ENCODE measurements around the gene UNC5B.
"Not testable (repeated sequence)": the region's sequence is repeated elsewhere in the genome, so short reads cannot be mapped to it uniquely, and the experiment has no call there.

Gene UNC5B

GRCh38 chr10:71282323-71282680 lies 69.9 kb downstream of the UNC5B start:
- no peak for DNase-seq (ENCODE audit: low spot score)

GRCh38 chr10:71283410-71283809 lies 71.0 kb downstream of the UNC5B start:
- DNase-seq (ENCODE audit: low spot score) = no peak

- DNase-seq (ENCODE audit: low spot score) = no peak
Observed at GRCh38 chr10:71283876-71284275, 71.5 kb downstream of the UNC5B start.

DNA sequence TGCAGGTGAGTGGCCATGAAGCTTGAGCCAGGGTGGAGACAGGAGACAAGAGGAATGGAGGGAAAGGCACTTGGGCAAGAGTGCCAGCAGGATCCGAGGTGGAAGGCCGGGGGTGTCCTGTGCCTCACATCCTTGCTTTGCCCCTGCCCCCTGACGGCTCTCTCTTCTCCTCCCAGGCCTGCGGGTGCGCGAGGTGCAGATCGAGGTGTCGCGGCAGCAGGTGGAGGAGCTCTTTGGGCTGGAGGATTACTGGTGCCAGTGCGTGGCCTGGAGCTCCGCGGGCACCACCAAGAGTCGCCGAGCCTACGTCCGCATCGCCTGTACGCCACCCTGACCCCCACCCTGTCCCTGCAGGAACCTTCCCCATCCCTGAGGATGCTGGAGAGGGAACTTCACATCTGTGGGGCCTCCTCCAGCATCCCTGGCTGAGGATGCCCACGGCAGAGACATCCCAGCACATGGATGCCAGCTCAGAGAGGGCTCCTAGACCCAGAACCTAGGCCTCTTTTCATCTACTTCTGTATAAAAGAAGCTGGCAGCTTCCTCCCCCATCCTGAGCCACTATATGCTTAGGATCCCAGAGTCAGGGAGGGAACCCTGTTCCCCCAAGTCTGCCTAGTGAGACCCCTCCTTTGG lies 72.3 kb downstream of the UNC5B start:
- DNase-seq (ENCODE audit: low spot score) = no peak

DNA sequence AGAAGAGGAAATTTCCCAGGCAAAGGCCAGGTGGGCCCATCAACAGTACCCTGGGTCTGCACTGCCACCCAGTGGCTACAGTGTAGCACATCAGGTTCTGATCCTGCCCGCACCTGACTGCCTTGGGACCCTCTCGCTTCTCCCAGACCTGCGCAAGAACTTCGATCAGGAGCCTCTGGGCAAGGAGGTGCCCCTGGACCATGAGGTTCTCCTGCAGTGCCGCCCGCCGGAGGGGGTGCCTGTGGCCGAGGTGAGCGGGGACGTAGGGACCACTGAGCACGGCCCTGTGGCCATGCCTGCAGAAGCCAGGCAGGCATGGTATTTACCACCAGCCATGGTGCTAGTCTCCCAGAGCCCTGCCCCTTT lies 72.8 kb downstream of the UNC5B start:
- DNase-seq (ENCODE audit: low spot score) = peak; percentile 28

- no peak for DNase-seq (ENCODE audit: low spot score)
Observed at GRCh38 chr10:71285986-71286385, 73.6 kb downstream of the UNC5B start.

DNA sequence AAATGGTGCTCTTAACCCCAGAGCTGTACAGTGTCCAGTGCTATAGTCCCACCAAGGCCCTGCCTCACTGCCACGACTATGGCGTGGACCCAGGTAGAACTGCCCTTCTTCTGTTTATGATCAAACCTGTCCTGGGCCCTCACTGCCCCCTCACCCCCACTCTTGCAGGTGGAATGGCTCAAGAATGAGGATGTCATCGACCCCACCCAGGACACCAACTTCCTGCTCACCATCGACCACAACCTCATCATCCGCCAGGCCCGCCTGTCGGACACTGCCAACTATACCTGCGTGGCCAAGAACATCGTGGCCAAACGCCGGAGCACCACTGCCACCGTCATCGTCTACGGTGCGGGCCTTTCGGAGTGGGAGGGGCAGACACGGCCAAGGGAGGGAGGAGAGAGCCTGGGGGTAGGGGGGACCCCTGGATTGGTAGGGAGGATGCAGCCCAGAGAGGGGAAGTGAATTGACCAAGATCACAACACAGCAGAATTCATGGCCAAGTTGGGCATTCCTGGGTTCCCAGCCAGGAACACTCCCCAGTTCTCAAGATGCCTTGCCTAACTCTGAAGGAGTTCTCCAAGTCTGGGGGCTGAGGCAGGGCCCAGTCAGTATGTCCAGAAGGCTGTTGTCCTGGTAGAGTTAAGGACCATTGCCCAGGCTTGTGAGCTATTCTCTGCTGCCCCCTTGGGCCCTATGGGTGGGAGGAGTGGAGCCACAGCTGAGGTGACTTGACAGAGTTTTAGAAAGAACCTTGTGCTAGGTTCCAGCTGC lies 74.3 kb downstream of the UNC5B start:
- DNase-seq (ENCODE audit: low spot score) = no peak

DNA sequence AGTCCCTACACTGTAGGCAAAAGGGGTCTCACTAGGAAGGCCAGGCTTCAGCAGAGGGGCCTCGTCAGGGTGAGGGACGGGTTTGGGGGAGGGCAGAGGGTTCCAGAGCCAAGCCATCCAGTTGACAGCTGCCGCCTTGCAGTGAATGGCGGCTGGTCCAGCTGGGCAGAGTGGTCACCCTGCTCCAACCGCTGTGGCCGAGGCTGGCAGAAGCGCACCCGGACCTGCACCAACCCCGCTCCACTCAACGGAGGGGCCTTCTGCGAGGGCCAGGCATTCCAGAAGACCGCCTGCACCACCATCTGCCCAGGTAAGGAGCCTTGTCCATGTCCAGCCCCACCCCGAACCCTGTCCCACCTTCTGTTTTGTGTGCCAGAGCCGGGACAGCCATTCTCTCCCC lies 75.1 kb downstream of the UNC5B start:
- no peak for DNase-seq (ENCODE audit: low spot score)

DNA sequence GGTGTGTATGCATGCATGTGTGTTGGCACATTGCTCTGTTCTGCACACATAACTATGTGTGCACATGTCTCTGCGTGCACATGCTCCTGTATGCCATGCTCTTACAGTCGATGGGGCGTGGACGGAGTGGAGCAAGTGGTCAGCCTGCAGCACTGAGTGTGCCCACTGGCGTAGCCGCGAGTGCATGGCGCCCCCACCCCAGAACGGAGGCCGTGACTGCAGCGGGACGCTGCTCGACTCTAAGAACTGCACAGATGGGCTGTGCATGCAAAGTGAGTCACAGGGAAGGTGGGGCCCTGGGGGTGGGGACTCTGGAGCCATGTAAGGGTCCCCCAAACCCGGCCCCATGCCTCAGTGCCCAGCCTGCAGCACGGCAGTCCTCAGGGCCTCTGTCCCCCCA lies 76.1 kb downstream of the UNC5B start:
- no peak for DNase-seq (ENCODE audit: low spot score)

- DNase-seq (ENCODE audit: low spot score) = no peak
Observed at GRCh38 chr10:71289421-71290130, 77.2 kb downstream of the UNC5B start.

DNA sequence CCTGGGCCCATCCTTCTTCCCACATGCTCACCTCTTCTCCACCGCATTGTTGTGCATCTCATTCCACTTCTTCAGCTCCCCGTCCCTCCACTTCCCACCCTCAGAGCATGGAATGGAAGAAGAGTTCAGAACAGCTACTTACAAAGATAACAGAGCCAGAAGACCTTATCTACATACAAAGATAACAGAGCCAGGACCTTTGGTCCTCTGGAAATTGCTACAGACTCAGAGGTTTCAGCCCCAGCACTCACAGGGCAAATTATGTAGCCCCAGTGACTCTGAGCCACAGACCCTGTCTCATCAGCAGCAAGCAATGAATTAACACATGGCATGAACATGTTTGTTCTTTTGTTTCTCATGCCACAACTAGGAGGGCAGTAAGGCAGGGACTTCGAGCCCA lies 78.0 kb downstream of the UNC5B start:
- no peak for DNase-seq (ENCODE audit: low spot score)

GRCh38 chr10:71290806-71291527 lies 78.6 kb downstream of the UNC5B start:
- DNase-seq (ENCODE audit: low spot score) = no peak

DNA sequence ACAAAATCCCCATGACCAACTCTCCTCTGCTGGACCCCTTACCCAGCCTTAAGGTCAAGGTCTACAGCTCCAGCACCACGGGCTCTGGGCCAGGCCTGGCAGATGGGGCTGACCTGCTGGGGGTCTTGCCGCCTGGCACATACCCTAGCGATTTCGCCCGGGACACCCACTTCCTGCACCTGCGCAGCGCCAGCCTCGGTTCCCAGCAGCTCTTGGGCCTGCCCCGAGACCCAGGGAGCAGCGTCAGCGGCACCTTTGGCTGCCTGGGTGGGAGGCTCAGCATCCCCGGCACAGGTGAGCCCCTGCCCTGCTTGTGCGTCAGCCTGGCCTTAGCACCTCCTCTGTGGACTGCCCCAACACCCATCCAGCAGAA lies 79.1 kb downstream of the UNC5B start:
- DNase-seq (ENCODE audit: low spot score) = no peak

DNA sequence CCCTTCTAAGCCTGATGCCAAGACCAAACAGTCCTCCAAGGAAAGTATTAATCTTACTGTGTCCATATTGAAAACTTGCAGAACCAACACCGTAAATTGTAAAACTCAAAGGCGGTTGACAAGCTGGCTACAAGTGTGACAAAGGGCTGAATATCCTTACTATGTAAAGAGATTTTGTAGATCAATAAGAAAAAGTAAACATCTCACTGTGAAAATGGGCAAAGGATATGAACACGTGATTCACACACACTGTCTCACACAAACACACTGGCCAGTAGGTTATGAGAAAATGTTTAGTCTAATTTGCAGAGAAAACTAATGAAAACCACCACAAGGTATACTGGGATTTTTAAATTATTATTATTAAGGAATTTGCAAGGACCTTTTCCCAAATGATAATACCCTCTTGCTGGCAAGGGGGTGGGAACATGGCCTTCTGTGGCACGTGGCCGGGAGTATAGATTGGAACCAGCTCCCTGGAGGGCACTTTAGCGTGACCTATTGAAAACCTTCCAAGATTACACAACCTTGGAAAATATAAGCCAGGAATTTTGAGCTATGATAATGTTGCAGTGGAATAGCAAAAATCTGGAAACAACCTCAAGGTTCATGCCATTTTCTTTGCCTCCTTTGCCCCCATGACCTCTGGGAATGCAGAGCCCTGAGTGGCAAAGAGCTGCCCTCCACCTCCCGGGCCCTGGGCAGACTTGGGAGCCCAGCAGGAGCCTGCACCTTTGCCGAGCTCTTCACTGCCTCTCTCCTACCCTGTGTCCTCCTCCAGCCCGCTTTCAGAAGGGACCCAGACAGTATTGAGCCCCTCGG lies 80.5 kb downstream of the UNC5B start:
- no peak for DNase-seq (ENCODE audit: low spot score)

DNA sequence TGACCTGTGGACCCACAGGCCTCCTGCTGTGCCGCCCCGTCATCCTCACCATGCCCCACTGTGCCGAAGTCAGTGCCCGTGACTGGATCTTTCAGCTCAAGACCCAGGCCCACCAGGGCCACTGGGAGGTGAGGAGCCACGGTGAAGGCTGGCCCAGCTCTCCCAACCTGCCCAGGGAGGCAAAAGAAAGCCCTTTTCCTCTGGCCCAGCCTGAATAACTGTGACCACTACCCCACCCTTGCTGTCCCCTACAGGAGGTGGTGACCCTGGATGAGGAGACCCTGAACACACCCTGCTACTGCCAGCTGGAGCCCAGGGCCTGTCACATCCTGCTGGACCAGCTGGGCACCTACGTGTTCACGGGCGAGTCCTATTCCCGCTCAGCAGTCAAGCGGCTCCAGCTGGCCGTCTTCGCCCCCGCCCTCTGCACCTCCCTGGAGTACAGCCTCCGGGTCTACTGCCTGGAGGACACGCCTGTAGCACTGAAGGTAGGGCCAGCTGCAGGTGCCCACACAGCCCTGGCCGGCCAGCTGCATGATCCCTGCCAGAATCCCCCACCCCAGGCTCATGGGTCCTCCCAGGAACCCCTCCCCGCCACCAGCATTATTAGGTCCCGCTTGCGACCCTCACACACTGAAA lies 81.2 kb downstream of the UNC5B start:
- DNase-seq (ENCODE audit: low spot score) = no peak

- DNase-seq (ENCODE audit: low spot score) = no peak
Observed at GRCh38 chr10:71294091-71294561, 81.8 kb downstream of the UNC5B start.

DNA sequence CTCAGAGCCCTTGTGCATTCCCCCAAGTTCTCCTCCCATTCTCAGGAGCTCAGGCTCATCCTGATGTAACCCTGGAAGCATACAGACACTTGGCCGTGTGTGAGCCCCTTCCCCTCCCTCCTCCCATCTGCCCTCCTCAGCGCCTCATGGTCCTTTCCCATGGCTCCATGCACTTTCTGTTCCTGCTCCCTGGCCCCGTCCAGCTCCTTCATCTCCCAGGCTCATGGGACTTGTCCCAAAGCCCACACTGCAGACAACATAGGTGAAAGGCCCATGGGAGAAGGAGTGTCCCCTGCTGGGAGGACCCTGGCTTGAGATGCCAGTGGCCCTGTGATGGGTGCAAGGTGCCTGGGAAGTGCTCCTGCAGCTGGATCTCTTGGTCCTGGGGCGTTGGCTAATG lies 82.5 kb downstream of the UNC5B start:
- no peak for DNase-seq (ENCODE audit: low spot score)

GRCh38 chr10:71295641-71296040 lies 83.3 kb downstream of the UNC5B start:
- DNase-seq (ENCODE audit: low spot score) = no peak

DNA sequence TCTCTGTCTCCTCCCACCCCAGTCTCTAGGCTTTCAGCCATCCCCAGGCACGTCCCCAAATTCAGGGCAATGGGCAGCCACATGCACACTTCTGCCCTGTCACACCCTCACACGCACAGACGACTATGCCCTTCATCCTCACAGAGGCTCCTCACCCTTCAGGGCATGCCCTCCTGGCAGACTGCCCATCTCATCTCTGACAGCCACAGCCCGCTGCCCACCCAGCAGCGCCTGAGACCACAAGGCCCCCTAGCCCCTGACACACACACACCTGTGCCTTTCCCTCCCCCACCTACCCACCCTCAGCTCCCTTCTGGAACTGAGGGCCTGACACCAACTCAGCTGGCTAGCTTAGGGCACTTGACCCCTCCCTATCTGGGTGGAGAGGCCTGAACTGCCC lies 83.7 kb downstream of the UNC5B start:
- no peak for DNase-seq (ENCODE audit: low spot score)

DNA sequence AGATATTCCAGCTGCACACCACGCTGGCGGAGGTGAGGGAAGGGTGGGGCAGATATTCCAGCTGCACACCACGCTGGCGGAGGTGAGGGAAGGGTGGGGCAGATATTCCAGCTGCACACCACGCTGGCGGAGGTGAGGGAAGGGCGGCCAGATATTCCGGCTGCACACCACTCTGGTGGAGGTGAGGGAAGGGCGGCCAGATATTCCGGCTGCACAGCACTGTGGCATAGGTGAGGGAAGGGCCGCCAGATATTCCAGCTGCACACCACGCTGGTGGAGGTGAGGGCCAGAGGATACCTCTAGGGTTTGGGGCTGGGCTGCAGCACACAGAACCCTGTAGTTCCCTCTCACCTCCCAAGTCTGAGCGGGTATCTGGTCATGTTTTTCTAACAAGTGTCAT lies 84.4 kb downstream of the UNC5B start:
- DNase-seq (ENCODE audit: low spot score) = not testable (repeated sequence)

DNA sequence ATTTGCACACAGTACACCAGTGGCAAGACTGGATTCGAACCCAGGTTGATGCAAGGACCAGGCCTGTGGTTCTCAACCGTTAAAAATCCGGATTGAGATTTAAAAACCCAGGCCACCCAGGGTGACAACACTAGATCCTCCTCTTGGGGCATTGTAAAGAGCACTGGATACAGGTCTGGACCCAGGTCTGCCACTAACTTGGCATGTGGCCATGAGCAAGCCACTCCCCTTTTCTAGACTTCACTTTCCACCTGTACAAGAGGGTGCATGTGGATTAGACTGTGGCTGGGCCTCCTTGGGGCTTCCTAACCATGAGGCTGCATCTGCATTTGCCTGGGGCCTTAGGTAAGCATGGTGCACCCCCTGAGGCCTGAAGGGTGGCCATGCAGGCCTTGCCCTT lies 85.0 kb downstream of the UNC5B start:
- DNase-seq (ENCODE audit: low spot score) = no peak
